HCT116 (cell line): ENCODE measurements around the gene ABCC5. TPM values are rescaled to one million over a fixed set of nuclear protein-coding genes. Genes with fewer than 3 reads are reported as not detected.

Source experiments
- ATAC-seq: fragments of 200-7000 bp; cut with Tn5 transposase; 2 replicates; pipeline ENCODE4 v1.9.1; 2020; ENCODE audit warnings: mild to moderate bottlenecking, moderate library complexity
- BruUV-seq: library from RNA; stranded (reverse); fragments of 400-500 nt; replicated peaks from 2 replicates; lab custom pipeline; 2021; lab: Mats Ljungman, UMichigan
- CTCF ChIA-PET: fragments of 300-600 bp; sonication (Branson Sonifier 250); formaldehyde crosslinking; loops from one replicate; lab custom pipeline; 2021; ENCODE audit warnings: antibody characterized with exemption; lab: Charles Lee
- POLR2A ChIA-PET: fragments of 300-600, 350-600 bp; sonication (Branson Sonifier 250); formaldehyde crosslinking; loops from one replicate; lab custom pipeline; 2021; ENCODE audit warnings: antibody characterized with exemption; lab: Charles Lee
- RAD21 ChIA-PET, 2 experiments: fragments of 300-600 bp; sonication (Branson Sonifier 250); formaldehyde crosslinking; loops; one replicate each; lab custom pipeline; 2023; ENCODE audit warnings: low total read pairs in 2 of 2; ENCODE audit not compliant: uncharacterized antibody in 2 of 2, unreplicated experiment in 2 of 2, low non-redundant PET in 1 of 2; lab: Charles Lee
- DNase-seq: peaks from one replicate; pipeline ENCODE4 v3.0.0-alpha.2; 2010; ENCODE audit warnings: low read depth, low spot score
- H2AFZ ChIP-seq: fragments of 200-600 bp; shearing (Covaris generic), sonication (generic); 2 replicates; pipeline ENCODE4 v1.6.1; 2017; ENCODE audit warnings: low read depth, mixed run types, mixed read lengths, antibody characterized with exemption, low read length; ENCODE audit not compliant: poor library complexity, severe bottlenecking
- H3K27ac ChIP-seq: 2 replicates; pipeline ENCODE4 v1.5.1; 2012; ENCODE audit warnings: low read depth, low read length
- H3K27me3 ChIP-seq: fragments of 200-600 bp; sonication (generic); 2 replicates; pipeline ENCODE4 v1.6.1; 2016; ENCODE audit warnings: mixed run types, low read length, mixed read lengths; ENCODE audit not compliant: insufficient read depth
- H3K36me3 ChIP-seq, 2 experiments: fragments of 200-500 bp in 1 of 2; fragments of 200-600 bp in 1 of 2; sonication (Bioruptor generic) in 1 of 2; sonication (generic) in 1 of 2; 2 replicates each; pipeline versions ENCODE4 v1.5.1 to v1.6.1; 2014 to 2016; ENCODE audit warnings: low read length in 2 of 2, inconsistent platforms in 1 of 2, mixed read lengths in 1 of 2, mixed run types in 1 of 2; ENCODE audit not compliant: insufficient read depth in 2 of 2, control insufficient read depth in 1 of 2
- H3K4me1 ChIP-seq, 2 experiments: fragments of 200-600 bp in 1 of 2; sonication (generic) in 1 of 2; 2 replicates each; pipeline versions ENCODE4 v1.5.1 to v1.6.1; 2012 to 2017; ENCODE audit warnings: low read length in 2 of 2, inconsistent platforms in 1 of 2, mild to moderate bottlenecking in 1 of 2, mixed read lengths in 1 of 2, mixed run types in 1 of 2, moderate library complexity in 1 of 2; ENCODE audit not compliant: insufficient read depth in 2 of 2, control insufficient read depth in 1 of 2
- H3K4me2 ChIP-seq: fragments of 200-600 bp; sonication (generic); 2 replicates; pipeline ENCODE4 v1.6.1; 2017; ENCODE audit warnings: mixed run types, low read length, mixed read lengths
- H3K4me3 ChIP-seq, 2 experiments: fragments of 200-600 bp in 1 of 2; sonication (generic) in 1 of 2; replicated peaks in 1 of 2; 2 replicates each; pipeline ENCODE4 v1.5.1; 2011 to 2016; ENCODE audit warnings: low read length in 2 of 2, control low read depth in 1 of 2, low read depth in 1 of 2, mild to moderate bottlenecking in 1 of 2, mixed read lengths in 1 of 2, mixed run types in 1 of 2
- H3K79me2 ChIP-seq: fragments of 200-600 bp; sonication (generic); 2 replicates; pipeline ENCODE4 v1.6.1; 2017; ENCODE audit warnings: mild to moderate bottlenecking, mixed run types, low read length, moderate library complexity, mixed read lengths; ENCODE audit not compliant: insufficient read depth
- H3K9ac ChIP-seq: fragments of 200-600 bp; sonication (generic); 2 replicates; pipeline ENCODE4 v1.6.1; 2016; ENCODE audit warnings: low read length, mixed read lengths
- H3K9me2 ChIP-seq: fragments of 200-600 bp; sonication (generic), shearing (Covaris generic); 2 replicates; pipeline ENCODE4 v1.6.1; 2017; ENCODE audit warnings: mixed run types, mild to moderate bottlenecking, moderate library complexity; ENCODE audit not compliant: insufficient read depth
- H3K9me3 ChIP-seq, 2 experiments: fragments of 200-500 bp in 1 of 2; fragments of 200-600 bp in 1 of 2; sonication (Bioruptor generic) in 1 of 2; sonication (generic) in 1 of 2; 2 replicates each; pipeline ENCODE4 v1.6.1; 2014 to 2017; ENCODE audit warnings: low read length in 2 of 2, mixed read lengths in 2 of 2, inconsistent platforms in 1 of 2, low read depth in 1 of 2, mild to moderate bottlenecking in 1 of 2, mixed run types in 1 of 2, moderate library complexity in 1 of 2; ENCODE audit not compliant: control insufficient read depth in 1 of 2, insufficient read depth in 1 of 2
- H4K20me1 ChIP-seq: fragments of 200-600 bp; sonication (generic), shearing (Covaris generic); 2 replicates; pipeline ENCODE4 v1.6.1; 2017; ENCODE audit warnings: mixed run types, mild to moderate bottlenecking, moderate library complexity; ENCODE audit not compliant: insufficient read depth
- ATF3 ChIP-seq: IDR thresholded peaks from 2 replicates; pipeline ENCODE4 v1.6.1; 2012
- CEBPB ChIP-seq: IDR thresholded peaks from 2 replicates; pipeline ENCODE4 v1.6.1; 2012; ENCODE audit warnings: low read depth
- EGR1 ChIP-seq: IDR thresholded peaks from 2 replicates; pipeline ENCODE4 v1.6.1; 2012; ENCODE audit warnings: low read depth
- EZH2 ChIP-seq: fragments of 200-600 bp; sonication (generic); IDR thresholded peaks from 2 replicates; pipeline ENCODE4 v1.6.1; 2017; ENCODE audit warnings: antibody characterized with exemption, mixed run types
- EZH2phosphoT487 ChIP-seq: fragments of 200-600 bp; IDR thresholded peaks from 2 replicates; pipeline ENCODE4 v1.6.1; 2018; ENCODE audit warnings: antibody characterized with exemption, borderline replicate concordance
- FOSL1 ChIP-seq: IDR thresholded peaks from 2 replicates; pipeline ENCODE4 v1.6.1; 2012; ENCODE audit warnings: low read depth
- JUND ChIP-seq: IDR thresholded peaks from 2 replicates; pipeline ENCODE4 v1.6.1; 2012
- MAX ChIP-seq: IDR thresholded peaks from 2 replicates; pipeline ENCODE4 v1.6.1; 2012
- POLR2A ChIP-seq: IDR thresholded peaks from 2 replicates; pipeline ENCODE4 v1.7.0; 2011; ENCODE audit warnings: borderline replicate concordance; ENCODE audit not compliant: insufficient read depth, insufficient read length; ENCODE audit errors: extremely low read depth
- POLR2AphosphoS5 ChIP-seq: IDR thresholded peaks from 2 replicates; pipeline ENCODE4 v1.6.1; 2011; ENCODE audit warnings: mild to moderate bottlenecking, low read depth, low read length, moderate library complexity
- REST ChIP-seq: IDR thresholded peaks from 2 replicates; pipeline ENCODE4 v1.6.1; 2012; ENCODE audit warnings: low read depth
- SIN3A ChIP-seq: IDR thresholded peaks from 2 replicates; pipeline ENCODE4 v1.6.1; 2012; ENCODE audit warnings: low read depth
- SP1 ChIP-seq: IDR thresholded peaks from 2 replicates; pipeline ENCODE4 v1.6.1; 2012; ENCODE audit warnings: low read depth
- SRF ChIP-seq: IDR thresholded peaks from 2 replicates; pipeline ENCODE4 v1.6.1; 2012; ENCODE audit warnings: low read depth
- TCF7L2 ChIP-seq: IDR thresholded peaks from 2 replicates; pipeline ENCODE4 v1.7.0; 2011; ENCODE audit warnings: borderline replicate concordance, inconsistent platforms; ENCODE audit not compliant: insufficient read depth, insufficient read length; ENCODE audit errors: extremely low read depth
- YY1 ChIP-seq: IDR thresholded peaks from 2 replicates; pipeline ENCODE4 v1.6.1; 2011; ENCODE audit warnings: low read length, low read depth, moderate library complexity, mild to moderate bottlenecking; ENCODE audit not compliant: insufficient replicate concordance; ENCODE audit errors: extremely low read depth
- ZFX ChIP-seq: fragments of 450-650 bp; IDR thresholded peaks from 2 replicates; pipeline ENCODE4 v1.6.1; 2017
- ZNF274 ChIP-seq: fragments of 200-500 bp; sonication (Bioruptor generic); IDR thresholded peaks from 2 replicates; pipeline ENCODE4 v1.6.1; 2014; ENCODE audit warnings: mild to moderate bottlenecking, low read depth, low read length, inconsistent platforms
- intact Hi-C: fragments of 100-400 bp; cut with micrococcal nuclease; formaldehyde crosslinking; loops from 2 replicates; pipeline ENCODE4 v1.10.0; 2022
- total RNA-seq: library from RNA; stranded (reverse); gene quantifications from one replicate; pipeline ENCODE4 v1.2.1, GENCODE V29; 2021; ENCODE audit not compliant: unreplicated experiment

ABCC5 gene
- total RNA-seq, 1 experiment from 2014 or later, result 16.9 TPM

- Histone ChIP-seq H3K79me2 (no peaks in the 10 kb centered on the region), H3K4me3 (no peak overlapping the region), H3K9me3 (no peaks in the 10 kb centered on the region; a peak in 1 of 4 replicates), H3K27me3 (no peaks in the 10 kb centered on the region), H3K36me3 (no peaks in the 10 kb centered on the region), H4K20me1 (no peaks in the 10 kb centered on the region), H3K4me1 (no peaks in the 10 kb centered on the region), H3K9ac (no peak overlapping the region), H3K4me2 (no peak overlapping the region), H3K27ac (no peak overlapping the region), H3K9me2 (no peaks in the 10 kb centered on the region), H2AFZ (no peak overlapping the region)
- POLR2A ChIA-PET, result interaction anchor here (0.7 to 1.5 kb wide), 2 partner anchors 12 to 350 kb away, joined by 3 to 4 read pairs; partner anchors contain the start of gene PARL
- RAD21 ChIA-PET, result interaction anchor here in 1 of 2 experiments (0.6 to 0.9 kb wide), 2 partner anchors 8 to 147 kb away, joined by 3 to 4 read pairs; no protein-coding TSS in a partner anchor
- no TSS peak for BruUV-seq
- DNase-seq, result no peak
- intact Hi-C loops, result loop anchor here (5.0 kb wide), 2 partner anchors 236 to 646 kb away; no protein-coding TSS in a partner anchor
- no peak for ATAC-seq
- CTCF ChIA-PET, result interaction anchor here (0.8 to 3.3 kb wide), 19 partner anchors 8 to 645 kb away, joined by 3 to 21 read pairs (median 5); partner anchors contain the start of genes ABCC5, EEF1AKMT4, EIF2B5 and PARL
- TF ChIP-seq ZNF274, result no peak
- no peak for TF ChIP-seq YY1
- no peak for TF ChIP-seq POLR2A
- no peak for TF ChIP-seq CEBPB
- TF ChIP-seq MAX, result no peak
- no peak for TF ChIP-seq SIN3A
- no peak for TF ChIP-seq SRF
- TF ChIP-seq SP1, result no peak
- TF ChIP-seq JUND, result no peak
- TF ChIP-seq POLR2AphosphoS5, result no peak
- TF ChIP-seq TCF7L2, result no peak
- TF ChIP-seq EGR1, result no peak
- no peak for TF ChIP-seq REST
- TF ChIP-seq ATF3, result no peak
- no peak for TF ChIP-seq EZH2phosphoT487
- no peak for TF ChIP-seq ZFX
- TF ChIP-seq FOSL1, result no peak
- no peak for TF ChIP-seq EZH2
Observed at GRCh38 chr3:183896184-183896583, 121.5 kb downstream of the ABCC5 start.
